Tibial artery (tissue), 4 donors: ENCODE data around the gene OR6T1.

Source experiments
- DNase-seq, 2 donors: peaks; one replicate each; pipeline ENCODE4 v3.0.0-alpha.2; 2019
- H3K27ac ChIP-seq, 2 donors: fragments of 200-600 bp; sonication (generic) in 1 of 2; 1 replicate in 1 of 2; 2 replicates in 1 of 2; pipeline ENCODE4 v1.5.1; 2018 to 2019; ENCODE audit warnings: mild to moderate bottlenecking in 1 of 2
- H3K27me3 ChIP-seq, 2 donors: fragments of 200-600 bp; sonication (generic) in 1 of 2; one replicate each; pipeline versions ENCODE4 v1.5.1 to v1.6.0; 2016 to 2019
- H3K36me3 ChIP-seq, 3 donors: fragments of 200-600 bp; sonication (generic) in 2 of 3; one replicate each; pipeline ENCODE4 v1.5.1; 2016 to 2019; ENCODE audit warnings: mild to moderate bottlenecking in 2 of 3
- H3K4me1 ChIP-seq, 4 donors: fragments of 200-600 bp; sonication (generic) in 2 of 4; 1 replicate in 3 of 4; 2 replicates in 1 of 4; pipeline ENCODE4 v1.5.1; 2016 to 2019
- H3K4me3 ChIP-seq, 2 donors: fragments of 200-600 bp; sonication (generic) in 1 of 2; 1 replicate in 1 of 2; 2 replicates in 1 of 2; pipeline ENCODE4 v1.5.1; 2018 to 2019; ENCODE audit warnings: mild to moderate bottlenecking in 2 of 2
- H3K9me3 ChIP-seq, 3 donors: fragments of 200-600 bp; sonication (generic) in 1 of 3; one replicate each; pipeline ENCODE4 v1.5.1; 2016 to 2019
- intact Hi-C: fragments of 100-400 bp; cut with DNase I; formaldehyde crosslinking; loops from one replicate; pipeline ENCODE4 v1.15.0; 2023; ENCODE audit warnings: low total_unique reads
- TF ChIP-seq, protein P1 (sequence below), 2 experiments: fragments of 200-600 bp in 1 of 2; fragments of 450-650 bp in 1 of 2; IDR thresholded peaks; one replicate each; pipeline ENCODE4 v1.5.1; 2017 to 2019; ENCODE audit warnings: antibody characterized with exemption in 2 of 2, mild to moderate bottlenecking in 1 of 2, moderate library complexity in 1 of 2

OR6T1 gene

DNA sequence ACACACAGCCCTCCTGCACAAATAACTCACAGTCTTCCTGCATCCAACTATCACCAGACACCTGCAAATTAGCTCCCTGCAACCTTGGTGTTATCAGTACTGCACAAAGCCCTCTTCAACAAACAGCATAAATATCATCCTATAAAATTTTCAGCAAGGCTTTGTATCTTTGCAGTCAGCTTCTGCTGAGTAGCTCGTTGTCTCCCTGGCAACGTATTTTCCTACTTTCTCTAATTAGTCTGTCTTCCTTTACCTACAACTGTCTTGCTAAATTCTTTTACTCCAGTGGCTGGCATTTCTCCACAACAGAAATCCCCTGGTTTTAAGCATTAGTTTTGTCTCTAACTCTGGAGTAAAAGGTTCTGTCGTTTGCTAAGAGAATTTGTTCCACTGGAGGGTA, 37.8 kb downstream of the OR6T1 start:
- DNase-seq, result no peak
- Histone ChIP-seq H3K9me3 (no peaks in the 10 kb centered on the region), H3K27ac (no peak overlapping the region), H3K4me1 (no peaks in the 10 kb centered on the region), H3K27me3 (no peaks in the 10 kb centered on the region), H3K36me3 (no peaks in the 10 kb centered on the region), H3K4me3 (no peak overlapping the region)
- TF ChIP-seq, protein P1, sequence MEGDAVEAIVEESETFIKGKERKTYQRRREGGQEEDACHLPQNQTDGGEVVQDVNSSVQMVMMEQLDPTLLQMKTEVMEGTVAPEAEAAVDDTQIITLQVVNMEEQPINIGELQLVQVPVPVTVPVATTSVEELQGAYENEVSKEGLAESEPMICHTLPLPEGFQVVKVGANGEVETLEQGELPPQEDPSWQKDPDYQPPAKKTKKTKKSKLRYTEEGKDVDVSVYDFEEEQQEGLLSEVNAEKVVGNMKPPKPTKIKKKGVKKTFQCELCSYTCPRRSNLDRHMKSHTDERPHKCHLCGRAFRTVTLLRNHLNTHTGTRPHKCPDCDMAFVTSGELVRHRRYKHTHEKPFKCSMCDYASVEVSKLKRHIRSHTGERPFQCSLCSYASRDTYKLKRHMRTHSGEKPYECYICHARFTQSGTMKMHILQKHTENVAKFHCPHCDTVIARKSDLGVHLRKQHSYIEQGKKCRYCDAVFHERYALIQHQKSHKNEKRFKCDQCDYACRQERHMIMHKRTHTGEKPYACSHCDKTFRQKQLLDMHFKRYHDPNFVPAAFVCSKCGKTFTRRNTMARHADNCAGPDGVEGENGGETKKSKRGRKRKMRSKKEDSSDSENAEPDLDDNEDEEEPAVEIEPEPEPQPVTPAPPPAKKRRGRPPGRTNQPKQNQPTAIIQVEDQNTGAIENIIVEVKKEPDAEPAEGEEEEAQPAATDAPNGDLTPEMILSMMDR (IDR thresholded peaks at IDR 0.05), result no peak
- intact Hi-C loops, result no loop called here

DNA sequence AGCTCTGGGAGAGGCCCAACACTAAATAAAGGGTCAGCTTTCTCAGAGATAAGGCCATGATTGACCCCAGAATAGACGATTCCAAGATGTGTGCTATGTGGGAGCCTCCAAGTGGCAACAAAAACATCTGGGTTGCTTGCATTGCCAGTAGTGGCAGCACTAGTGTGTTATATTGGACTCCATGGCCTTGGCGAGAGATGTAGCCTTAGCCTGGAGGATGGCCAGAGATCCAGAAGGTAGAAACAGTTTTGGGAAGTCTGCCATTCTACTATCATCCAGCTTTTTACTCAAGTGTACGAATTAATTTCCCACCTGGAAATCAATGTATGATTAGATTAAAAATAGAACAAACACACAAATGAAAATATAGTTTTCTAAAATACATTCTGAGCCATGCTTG, 38.7 kb downstream of the OR6T1 start:
- intact Hi-C loops, result no loop called here
- no peaks in the 10 kb centered on the region for H3K27me3 ChIP-seq
- TF ChIP-seq, protein P1 (IDR thresholded peaks at IDR 0.05), result no peak
- DNase-seq, result no peak
- H3K36me3 ChIP-seq, result no peaks in the 10 kb centered on the region
- H3K4me3 ChIP-seq, result no peak overlapping the region
- H3K27ac ChIP-seq, result no peak overlapping the region
- no peaks in the 10 kb centered on the region for H3K4me1 ChIP-seq
- no peaks in the 10 kb centered on the region for H3K9me3 ChIP-seq

DNA sequence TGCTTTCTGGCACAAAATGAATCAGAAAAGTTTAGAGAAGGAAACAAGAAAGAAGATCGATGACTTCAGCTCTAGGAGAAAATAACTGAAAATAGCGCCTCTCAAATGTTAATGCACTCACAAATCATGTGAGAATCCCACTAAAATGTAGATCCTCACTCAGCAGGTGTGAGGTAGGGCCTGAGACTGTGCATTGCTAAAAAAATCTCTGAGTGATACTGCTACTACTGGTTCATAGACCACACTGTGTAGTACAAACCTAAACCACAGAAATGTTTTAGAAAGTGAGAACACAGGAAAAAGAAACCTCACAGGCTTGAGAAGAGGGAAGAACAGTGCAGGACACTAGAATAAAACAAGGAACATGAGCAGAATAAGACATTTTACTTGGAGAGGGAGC, 39.7 kb downstream of the OR6T1 start:
- no peak for DNase-seq
- Histone ChIP-seq H3K36me3 (no peaks in the 10 kb centered on the region), H3K4me1 (no peaks in the 10 kb centered on the region), H3K4me3 (no peak overlapping the region), H3K9me3 (no peaks in the 10 kb centered on the region), H3K27ac (no peak overlapping the region), H3K27me3 (no peaks in the 10 kb centered on the region)
- TF ChIP-seq, protein P1 (IDR thresholded peaks at IDR 0.05), result no peak
- intact Hi-C loops, result no loop called here

DNA sequence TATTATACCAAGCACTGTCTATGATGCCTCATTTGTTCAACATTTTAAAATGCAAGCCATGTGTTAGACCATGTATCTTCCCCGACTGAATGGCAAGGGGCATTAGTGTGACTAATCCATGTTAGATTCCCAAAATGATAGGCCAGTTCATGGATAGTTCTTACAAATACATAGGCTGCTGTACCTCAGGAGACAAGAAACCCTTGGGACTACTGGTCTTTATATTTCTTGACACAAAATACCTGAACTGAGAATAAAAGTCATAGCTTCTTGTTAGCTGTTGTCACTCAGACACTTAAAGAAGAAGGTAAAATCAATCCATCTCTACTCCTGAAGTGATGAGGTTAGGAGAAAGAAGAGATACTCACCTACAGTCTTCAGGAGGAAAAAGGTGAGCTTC, 41.8 kb downstream of the OR6T1 start, which contains the start of gene OR8D4:
Gene OR8D4, plus strand, starts transcription at position 301 of the 400 bp plus-strand sequence. CDS start 4,265 bp downstream, outside the sequence.
- Histone ChIP-seq H3K4me1 (no peaks in the 10 kb centered on the region), H3K9me3 (no peaks in the 10 kb centered on the region), H3K4me3 (no peak within 1 kb of the TSS), H3K27me3 (no peaks in the 10 kb centered on the region), H3K36me3 (no peaks in the 10 kb centered on the region), H3K27ac (no peak within 1 kb of the TSS)
- DNase-seq, result no peak
- TF ChIP-seq, protein P1 (IDR thresholded peaks at IDR 0.05), result no peak
- intact Hi-C loops, result no loop called here

DNA sequence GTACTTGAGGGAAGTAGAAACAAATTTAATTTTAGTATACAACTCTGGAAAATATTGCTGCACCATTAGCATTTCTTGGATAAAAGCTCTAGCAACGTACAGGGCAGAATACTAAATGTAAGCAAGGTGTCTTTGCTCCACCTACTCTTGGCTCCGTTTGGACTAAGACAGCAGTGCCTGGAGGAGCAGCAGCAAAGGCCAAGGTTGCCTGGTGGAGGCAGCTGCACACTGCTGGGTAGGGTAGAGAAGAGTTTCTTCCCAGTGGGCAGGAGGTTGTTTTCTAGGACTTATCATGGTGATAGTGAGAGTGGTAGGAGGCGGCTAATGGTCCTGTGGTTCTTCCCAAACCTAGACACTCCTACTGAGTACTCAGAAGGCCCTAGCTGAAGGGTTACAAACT, 43.8 kb downstream of the OR6T1 start:
- no peaks in the 10 kb centered on the region for H3K4me1 ChIP-seq
- H3K36me3 ChIP-seq, result no peaks in the 10 kb centered on the region
- no peak for DNase-seq
- TF ChIP-seq, protein P1 (IDR thresholded peaks at IDR 0.05), result no peak
- no peak overlapping the region for H3K27ac ChIP-seq
- intact Hi-C loops, result no loop called here
- no peak overlapping the region for H3K4me3 ChIP-seq
- H3K27me3 ChIP-seq, result no peaks in the 10 kb centered on the region
- H3K9me3 ChIP-seq, result no peaks in the 10 kb centered on the region
